GM21381 (cell line): Measurements from ENCODE around the gene NPHP3.
"Not testable (repeated sequence)": the region's sequence is repeated elsewhere in the genome, so short reads cannot be mapped to it uniquely, and the experiment has no call there.

Source experiments
- ATAC-seq: cut with Tn5 transposase; IDR thresholded peaks from one replicate; pipeline ENCODE4 v1.9.1; 2021; ENCODE audit warnings: mild to moderate bottlenecking, moderate library complexity; ENCODE audit not compliant: unreplicated experiment

NPHP3 gene

DNA sequence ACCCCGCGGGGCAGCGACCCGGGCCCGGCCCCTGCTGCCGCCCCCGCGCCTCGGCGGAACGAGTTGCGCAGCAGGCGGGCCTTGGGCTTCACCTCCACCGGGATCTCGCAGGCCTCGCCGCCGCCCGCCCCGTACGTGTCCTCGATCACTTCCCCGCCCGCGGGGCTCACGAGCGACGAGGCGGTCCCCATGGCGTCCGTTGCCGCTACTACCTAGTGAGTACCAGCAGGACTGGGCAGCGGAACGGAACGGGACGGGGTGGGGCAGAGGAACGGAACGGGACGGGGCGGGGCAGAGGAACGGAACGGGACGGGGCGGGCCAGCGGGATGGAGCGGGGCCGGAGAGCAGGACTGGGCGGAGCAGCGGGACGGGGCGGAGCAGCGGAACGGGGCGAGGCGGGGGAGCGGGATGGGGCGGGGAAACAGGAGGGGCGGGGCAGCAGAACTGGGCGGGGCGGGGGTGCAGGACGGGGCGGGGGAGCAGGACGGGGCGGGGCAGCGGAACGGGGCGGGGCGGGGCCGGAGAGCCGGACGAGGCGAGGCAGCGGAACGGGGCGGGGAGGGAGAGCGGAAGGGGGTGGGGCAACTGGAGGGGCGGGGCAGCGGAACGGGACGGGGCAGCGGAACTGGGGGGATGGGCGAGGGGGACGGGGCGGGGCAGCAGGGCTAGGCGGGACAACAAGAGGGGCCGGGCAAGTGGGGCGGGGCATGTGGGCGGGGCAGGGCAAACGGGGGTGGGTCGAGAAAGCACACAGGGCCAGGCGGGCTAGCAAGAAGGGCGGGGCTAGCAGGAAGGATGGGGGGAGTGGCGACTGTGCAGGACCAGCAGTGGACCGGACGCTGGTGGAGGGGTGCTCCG lies at the start of gene NPHP3:
NPHP3 (minus strand) TSS at position 245 of the 859 bp plus-strand sequence; CDS start at position 191, 54 bp downstream.
- ATAC-seq: peak; percentile 80

- ATAC-seq: no peak
These were observed 36.5 kb upstream of the NPHP3 start for GRCh38 chr3:132758740-132759139.

DNA sequence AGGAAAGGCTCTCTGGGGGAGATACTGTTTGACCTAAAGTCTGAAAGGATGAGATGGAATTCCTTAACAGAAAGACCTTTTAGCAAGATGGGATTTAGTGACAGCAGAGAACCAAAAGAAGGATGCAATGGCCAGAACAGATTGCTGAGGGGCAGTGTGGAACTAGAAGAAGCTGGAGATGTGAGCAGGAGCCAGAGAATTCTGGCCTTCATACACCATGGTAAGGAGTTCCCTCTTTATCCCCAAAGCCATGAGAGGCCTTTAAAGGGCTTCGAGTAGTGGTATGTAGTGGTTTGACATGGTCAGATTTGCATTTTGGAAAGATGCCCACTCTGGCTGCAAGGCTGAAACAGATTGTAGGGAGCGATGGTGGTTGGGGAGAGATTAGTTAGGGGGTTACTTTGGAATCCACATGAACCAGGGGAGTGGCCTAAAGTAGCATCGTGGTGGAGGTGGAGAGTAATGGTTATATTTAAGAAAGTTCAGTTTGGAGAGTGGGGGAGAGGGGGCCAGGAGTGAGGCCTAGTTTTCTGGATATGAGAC lies 34.0 kb upstream of the NPHP3 start:
- no peak for ATAC-seq

DNA sequence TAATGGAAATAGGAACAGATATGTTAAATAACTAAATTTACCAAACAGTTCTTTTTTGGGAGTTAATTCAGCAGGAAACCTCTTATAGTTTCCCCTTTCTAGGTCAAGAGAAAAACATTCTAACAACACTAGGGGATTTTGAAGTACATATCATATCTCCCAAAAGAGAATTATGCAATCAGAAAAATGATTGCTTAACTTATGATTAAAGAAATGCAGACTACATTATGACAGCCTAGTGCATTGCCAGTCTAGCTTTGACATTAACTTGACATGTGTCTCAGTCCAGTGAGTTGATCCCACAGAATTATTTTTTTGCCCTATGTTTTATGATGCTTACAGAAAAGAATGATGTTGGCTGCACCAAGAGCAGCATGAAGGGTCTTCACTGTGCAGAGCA lies 31.7 kb upstream of the NPHP3 start:
- ATAC-seq: no peak

DNA sequence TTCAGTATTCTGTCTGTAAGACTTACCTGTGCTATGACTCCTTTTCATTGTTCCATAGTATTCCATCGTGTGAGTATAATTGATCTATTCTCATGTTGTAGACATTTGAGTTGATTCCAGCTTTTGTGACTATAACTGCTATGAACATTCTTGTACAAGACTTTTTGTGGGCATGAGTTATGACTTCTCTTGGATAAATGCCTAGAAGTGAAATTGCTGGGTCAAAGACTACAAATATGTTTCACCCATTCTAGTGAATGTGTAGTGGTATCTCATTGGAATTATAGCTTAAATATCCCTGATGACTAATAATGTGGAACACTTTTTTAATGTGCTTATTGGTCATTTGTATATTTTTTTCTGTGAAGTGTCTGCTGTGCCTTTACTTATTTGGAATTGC lies 27.6 kb upstream of the NPHP3 start:
- no peak for ATAC-seq

DNA sequence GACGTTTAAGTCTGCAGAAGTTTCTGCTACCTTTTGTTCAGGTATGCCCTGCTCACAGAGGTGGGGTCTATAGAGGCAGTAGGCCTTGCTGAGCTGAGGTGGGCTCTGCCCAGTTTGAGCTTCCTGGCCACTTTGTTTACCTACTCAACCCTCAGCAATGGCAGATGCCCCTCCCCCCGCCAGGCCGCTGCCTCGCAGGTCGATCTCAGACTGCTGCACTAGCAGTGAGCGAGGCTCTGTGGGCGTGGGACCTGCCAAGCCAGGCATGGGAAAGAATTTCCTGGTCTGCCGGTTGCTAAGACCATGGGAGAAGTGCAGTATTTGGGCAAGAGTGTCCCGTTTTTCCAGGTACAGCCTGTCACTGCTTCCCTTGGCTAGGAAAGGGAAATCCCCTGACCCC lies 24.5 kb upstream of the NPHP3 start:
- ATAC-seq: not testable (repeated sequence)

GRCh38 chr3:132738314-132738713 lies 16.1 kb upstream of the NPHP3 start:
- ATAC-seq: no peak

- ATAC-seq: no peak
These were observed 13.4 kb upstream of the NPHP3 start for GRCh38 chr3:132735589-132735988.

DNA sequence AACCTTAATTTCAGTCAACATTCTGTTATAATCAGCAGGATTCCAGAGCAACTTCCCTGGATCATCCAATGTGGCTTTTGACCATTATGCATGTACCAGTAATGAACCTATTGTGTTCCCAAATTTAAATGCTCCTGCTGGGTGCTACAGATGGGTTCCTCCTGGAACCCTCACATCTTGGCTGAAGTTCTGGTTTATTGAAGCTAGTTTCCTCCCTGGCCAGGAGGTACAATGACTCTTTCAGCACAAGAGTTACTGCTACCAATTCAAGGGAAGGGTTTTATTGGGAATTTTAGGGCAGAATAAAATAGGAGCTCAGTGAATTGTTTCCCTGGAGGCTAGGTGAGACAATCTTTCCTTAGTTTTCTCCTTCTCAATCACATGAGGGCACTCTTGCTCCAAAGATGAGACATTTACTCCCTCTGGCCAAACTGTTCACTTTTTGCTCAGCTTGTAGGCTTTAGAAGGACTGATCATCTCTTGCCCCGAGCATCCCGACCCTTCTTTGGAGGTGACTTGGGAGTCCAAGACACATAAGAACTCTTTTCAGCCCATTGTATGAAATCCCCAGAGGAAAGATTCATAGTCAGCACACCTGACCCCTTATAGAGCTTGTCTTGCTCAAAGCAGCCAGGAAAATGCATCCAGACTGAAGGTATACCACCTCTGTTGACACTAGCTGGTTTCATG lies 8.8 kb upstream of the NPHP3 start:
- no peak for ATAC-seq

GRCh38 chr3:132726341-132726823 lies 4.2 kb upstream of the NPHP3 start:
- ATAC-seq: no peak

DNA sequence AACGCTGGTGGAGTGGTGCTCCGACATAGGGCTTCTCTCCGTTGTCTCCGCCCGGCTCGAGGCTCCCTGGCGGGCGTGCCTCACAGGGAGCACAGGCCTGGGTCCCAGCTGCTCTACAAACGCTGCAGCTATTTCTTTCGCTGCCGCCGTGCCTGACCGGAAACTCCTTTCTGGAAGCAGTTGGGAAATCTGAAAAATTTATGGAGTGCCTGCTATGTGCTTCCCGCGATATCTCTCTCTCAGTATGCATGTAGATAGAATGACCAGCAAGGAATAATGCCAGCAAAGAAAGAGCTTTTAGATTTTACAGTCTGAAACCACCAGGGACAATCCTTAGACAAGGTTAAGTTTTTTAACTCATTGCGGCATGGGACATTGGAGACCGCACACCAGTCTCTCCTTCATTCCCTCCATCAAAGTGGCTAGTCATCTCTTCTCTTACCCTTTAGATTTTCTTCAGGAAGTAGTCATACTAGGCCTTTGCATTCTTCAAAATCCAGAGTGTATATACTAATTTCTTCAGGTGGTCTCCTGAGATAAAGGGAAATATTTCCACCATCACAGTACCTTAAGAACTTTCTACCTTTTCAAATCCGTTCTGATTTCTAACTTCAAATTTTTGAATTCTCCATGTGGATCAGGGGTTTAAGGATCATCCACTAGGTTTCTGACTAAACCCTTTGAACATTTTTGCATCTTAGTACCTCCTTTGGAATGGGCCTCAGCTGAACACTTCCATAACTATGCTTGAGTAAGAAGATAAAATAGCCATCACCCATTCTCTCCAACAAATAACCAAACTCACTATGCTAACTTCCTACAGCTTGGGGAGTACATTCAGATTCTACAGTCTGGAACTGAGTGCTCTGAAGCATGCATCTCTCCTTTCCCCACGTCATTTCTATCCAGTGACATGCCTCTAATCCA lies 1.1 kb upstream of the NPHP3 start:
- ATAC-seq: no peak

- no peak for ATAC-seq
These were observed 587 bp downstream of the NPHP3 start for GRCh38 chr3:132721479-132722164.

- no peak for ATAC-seq
These were observed 2.0 kb downstream of the NPHP3 start for GRCh38 chr3:132720228-132720627.

- ATAC-seq: no peak
These were observed 5.8 kb downstream of the NPHP3 start for GRCh38 chr3:132716372-132716771.

- no peak for ATAC-seq
These were observed 8.1 kb downstream of the NPHP3 start for GRCh38 chr3:132713977-132714727.

DNA sequence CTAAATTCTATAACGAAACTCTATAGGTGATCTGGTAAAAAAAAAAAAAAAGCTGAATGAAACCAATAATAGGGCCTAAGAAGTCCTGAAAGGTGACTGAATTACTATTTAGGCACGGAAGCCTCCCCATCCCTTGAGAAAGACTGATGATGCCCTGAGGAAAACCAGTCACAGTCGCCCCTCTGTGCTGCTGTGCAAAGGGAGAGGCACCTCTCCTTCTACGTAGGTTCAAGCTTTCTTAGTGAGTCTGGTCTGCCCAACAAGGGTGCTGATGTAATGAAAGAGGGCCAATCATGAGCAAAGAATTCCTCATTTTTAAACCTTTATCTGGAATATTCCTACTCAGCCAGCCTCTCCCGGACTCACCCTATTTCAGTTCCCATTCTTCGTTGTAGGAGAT lies 11.9 kb downstream of the NPHP3 start:
- ATAC-seq: no peak

- ATAC-seq: no peak
These were observed 12.4 kb downstream of the NPHP3 start for GRCh38 chr3:132709761-132710160.

DNA sequence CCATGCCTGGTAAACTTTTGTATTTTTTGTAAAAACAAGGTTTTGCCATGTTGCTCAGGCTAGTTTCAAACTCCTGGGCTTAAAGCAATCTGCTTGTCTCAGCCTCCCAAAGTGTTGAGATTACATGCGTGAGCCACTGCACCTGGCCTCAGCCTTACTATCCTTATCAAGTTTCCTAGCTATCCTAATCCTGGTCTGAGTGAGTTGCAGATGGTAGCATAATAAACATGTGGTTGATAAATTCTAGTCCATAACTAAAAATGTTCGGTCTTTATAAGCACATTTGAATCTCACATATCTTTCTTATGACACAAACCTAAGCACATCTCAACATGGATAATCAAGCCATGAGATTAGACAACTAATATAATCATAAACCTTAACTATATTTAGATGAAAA lies 18.5 kb downstream of the NPHP3 start:
- no peak for ATAC-seq

DNA sequence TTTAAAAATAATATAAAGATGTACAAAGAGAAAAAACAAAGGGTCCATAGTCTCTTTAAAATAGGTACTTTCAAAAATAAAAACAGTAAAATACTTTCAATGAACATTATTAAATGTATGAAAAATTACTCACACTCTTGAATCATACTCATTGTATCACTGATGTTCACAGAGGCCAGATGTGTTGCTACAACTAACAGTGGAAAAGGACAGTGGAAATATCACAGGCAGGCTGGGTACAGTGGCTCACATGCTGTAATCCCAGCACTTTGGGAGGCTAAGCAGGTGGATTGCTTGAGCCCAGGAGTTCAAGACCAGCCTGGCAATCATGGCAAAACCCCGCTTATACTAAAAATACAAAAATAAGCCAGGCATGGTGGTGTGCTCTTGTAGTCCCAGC lies 26.8 kb downstream of the NPHP3 start:
- no peak for ATAC-seq
